GM18511 (cell line): ENCODE measurements around the gene GRIK2.
"Not testable (repeated sequence)": the region's sequence is repeated elsewhere in the genome, so short reads cannot be mapped to it uniquely, and the experiment has no call there.

Experiments used
- ATAC-seq: cut with Tn5 transposase; IDR thresholded peaks from one replicate; pipeline ENCODE4 v1.9.1; 2021; ENCODE audit warnings: mild to moderate bottlenecking, moderate library complexity; ENCODE audit not compliant: unreplicated experiment

GRIK2 gene

GRCh38 chr6:101961357-101961756 lies 567.8 kb downstream of the GRIK2 start:
- no peak for ATAC-seq

GRCh38 chr6:101980924-101981323 lies 587.4 kb downstream of the GRIK2 start:
- no peak for ATAC-seq

- ATAC-seq = no peak
These were observed 593.0 kb downstream of the GRIK2 start for GRCh38 chr6:101986476-101986875.

GRCh38 chr6:101992286-101992685 lies 598.8 kb downstream of the GRIK2 start:
- ATAC-seq = no peak

GRCh38 chr6:101994521-101994920 lies 601.0 kb downstream of the GRIK2 start:
- ATAC-seq = no peak

- no peak for ATAC-seq
These were observed 621.9 kb downstream of the GRIK2 start for GRCh38 chr6:102015431-102015830.

- no peak for ATAC-seq
These were observed 628.8 kb downstream of the GRIK2 start for GRCh38 chr6:102022281-102022680.

GRCh38 chr6:102022803-102023202 lies 629.3 kb downstream of the GRIK2 start:
- ATAC-seq = no peak

- no peak for ATAC-seq
These were observed 630.6 kb downstream of the GRIK2 start for GRCh38 chr6:102023977-102024657.

GRCh38 chr6:102026649-102027048 lies 633.1 kb downstream of the GRIK2 start:
- ATAC-seq = no peak

- ATAC-seq = no peak
These were observed 634.7 kb downstream of the GRIK2 start for GRCh38 chr6:102028176-102028575.

GRCh38 chr6:102038964-102039363 lies 645.5 kb downstream of the GRIK2 start:
- no peak for ATAC-seq

- no peak for ATAC-seq
These were observed 645.9 kb downstream of the GRIK2 start for GRCh38 chr6:102039441-102039840.

- ATAC-seq = no peak
These were observed 657.5 kb downstream of the GRIK2 start for GRCh38 chr6:102051001-102051400.

- no peak for ATAC-seq
These were observed 658.2 kb downstream of the GRIK2 start for GRCh38 chr6:102051720-102052119.

GRCh38 chr6:102064142-102064541 lies 670.6 kb downstream of the GRIK2 start:
- no peak for ATAC-seq

GRCh38 chr6:102066301-102066700 lies 672.8 kb downstream of the GRIK2 start:
- no peak for ATAC-seq

- no peak for ATAC-seq
These were observed 674.9 kb downstream of the GRIK2 start for GRCh38 chr6:102068349-102068929.

GRCh38 chr6:102075539-102075938 lies 682.0 kb downstream of the GRIK2 start:
- no peak for ATAC-seq

- ATAC-seq = no peak
These were observed 691.7 kb downstream of the GRIK2 start for GRCh38 chr6:102085257-102085656.

- ATAC-seq = not testable (repeated sequence)
These were observed 694.7 kb downstream of the GRIK2 start for GRCh38 chr6:102088160-102088559.

- ATAC-seq = no peak
These were observed 720.9 kb downstream of the GRIK2 start for GRCh38 chr6:102114402-102114801.

GRCh38 chr6:102115911-102116310 lies 722.4 kb downstream of the GRIK2 start:
- no peak for ATAC-seq
